ENCODE measurements around the gene GATA6.
"Not testable (repeated sequence)": the region's sequence is repeated elsewhere in the genome, so short reads cannot be mapped to it uniquely, and the experiment has no call there.

Gene GATA6

DNA sequence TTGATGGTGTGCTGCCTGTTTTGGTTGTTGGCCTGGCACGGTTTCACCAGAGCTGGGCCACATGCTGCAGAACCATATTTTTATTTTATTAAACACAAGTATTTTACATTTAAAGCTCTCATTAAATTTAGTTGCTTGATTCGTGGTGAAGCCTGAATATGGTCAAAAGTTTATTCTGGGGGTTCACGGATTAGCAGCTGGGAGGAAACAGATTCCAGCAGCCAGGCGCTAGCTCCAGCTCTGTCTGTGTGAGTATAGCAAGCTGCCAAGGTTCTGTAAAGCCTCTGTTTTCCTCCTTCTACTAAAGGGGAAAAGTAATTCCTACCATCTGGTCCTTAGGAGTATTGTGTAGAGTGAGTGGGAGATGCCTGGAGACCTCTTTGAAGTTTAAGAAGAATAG, 22.5 kb downstream of the GATA6 start:
- no peaks in the 10 kb centered on the region; the same call in 1 of the 2 replicates for H3K27me3 ChIP-seq (replicated peaks; ENCODE audit: control insufficient read depth, insufficient read depth, low read length)
- TF ChIP-seq, protein P1, sequence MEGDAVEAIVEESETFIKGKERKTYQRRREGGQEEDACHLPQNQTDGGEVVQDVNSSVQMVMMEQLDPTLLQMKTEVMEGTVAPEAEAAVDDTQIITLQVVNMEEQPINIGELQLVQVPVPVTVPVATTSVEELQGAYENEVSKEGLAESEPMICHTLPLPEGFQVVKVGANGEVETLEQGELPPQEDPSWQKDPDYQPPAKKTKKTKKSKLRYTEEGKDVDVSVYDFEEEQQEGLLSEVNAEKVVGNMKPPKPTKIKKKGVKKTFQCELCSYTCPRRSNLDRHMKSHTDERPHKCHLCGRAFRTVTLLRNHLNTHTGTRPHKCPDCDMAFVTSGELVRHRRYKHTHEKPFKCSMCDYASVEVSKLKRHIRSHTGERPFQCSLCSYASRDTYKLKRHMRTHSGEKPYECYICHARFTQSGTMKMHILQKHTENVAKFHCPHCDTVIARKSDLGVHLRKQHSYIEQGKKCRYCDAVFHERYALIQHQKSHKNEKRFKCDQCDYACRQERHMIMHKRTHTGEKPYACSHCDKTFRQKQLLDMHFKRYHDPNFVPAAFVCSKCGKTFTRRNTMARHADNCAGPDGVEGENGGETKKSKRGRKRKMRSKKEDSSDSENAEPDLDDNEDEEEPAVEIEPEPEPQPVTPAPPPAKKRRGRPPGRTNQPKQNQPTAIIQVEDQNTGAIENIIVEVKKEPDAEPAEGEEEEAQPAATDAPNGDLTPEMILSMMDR (IDR thresholded peaks at IDR 0.05; ENCODE audit: insufficient read depth, low read length, poor library complexity, severe bottlenecking) = no peak
- H3K36me3 ChIP-seq (ENCODE audit: control insufficient read depth, insufficient read depth, low read length) = no peaks in the 10 kb centered on the region
- no peak overlapping the region for H3K4me3 ChIP-seq (replicated peaks; ENCODE audit: low read depth, low read length)
- DNase-seq (ENCODE audit: extremely low read depth, insufficient read length) = no peak

DNA sequence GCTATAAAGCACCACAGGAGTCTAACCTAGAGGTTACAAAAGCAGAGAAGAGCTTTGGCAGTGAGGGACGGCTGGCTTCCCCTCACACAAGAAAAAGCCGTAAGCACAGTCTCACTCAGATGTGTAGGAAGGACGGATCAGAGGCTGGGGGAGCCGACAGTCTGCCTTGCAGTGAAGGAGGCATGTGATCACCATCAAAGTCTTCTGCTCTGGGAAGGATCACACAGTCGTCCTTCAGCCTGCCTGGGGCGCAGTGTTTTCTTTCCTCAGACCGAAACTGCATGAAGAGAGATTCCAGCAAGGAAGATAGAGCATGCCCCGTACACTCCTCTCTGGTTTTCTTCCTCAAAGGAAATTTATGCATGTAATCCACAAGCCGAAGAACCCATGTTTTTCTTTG, 24.1 kb downstream of the GATA6 start:
- Histone ChIP-seq H3K36me3 (ENCODE audit: control insufficient read depth, insufficient read depth, low read length) (no peaks in the 10 kb centered on the region), H3K27me3 (replicated peaks; ENCODE audit: control insufficient read depth, insufficient read depth, low read length) (no peaks in the 10 kb centered on the region; the same call in 1 of the 2 replicates), H3K4me3 (replicated peaks; ENCODE audit: low read depth, low read length) (no peak overlapping the region)
- TF ChIP-seq, protein P1 (IDR thresholded peaks at IDR 0.05; ENCODE audit: insufficient read depth, low read length, poor library complexity, severe bottlenecking) = no peak
- no peak for DNase-seq (ENCODE audit: extremely low read depth, insufficient read length)

DNA sequence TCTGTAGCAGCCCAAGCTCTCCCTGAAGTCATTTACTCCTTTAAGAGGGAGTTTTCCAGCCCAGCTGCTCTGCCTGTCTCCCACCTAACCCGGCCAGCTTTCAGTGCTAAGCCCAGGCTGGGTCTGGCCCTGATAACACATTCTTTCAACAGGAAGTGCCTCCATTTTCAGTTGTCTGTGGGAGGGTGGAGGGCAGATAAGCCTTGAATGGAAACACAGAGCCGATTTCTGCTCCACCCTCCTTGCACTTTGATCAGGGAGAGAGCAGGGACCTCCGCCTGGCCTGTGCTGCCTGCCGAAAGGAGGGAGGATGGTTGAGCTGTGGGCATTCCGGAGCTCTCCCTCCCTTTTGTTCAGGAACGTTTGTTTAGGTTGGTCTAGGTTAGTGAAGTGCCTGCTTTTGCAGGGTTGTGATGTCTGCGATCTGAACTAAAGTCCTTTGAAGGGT, 24.8 kb downstream of the GATA6 start:
- Histone ChIP-seq H3K27me3 (replicated peaks; ENCODE audit: control insufficient read depth, insufficient read depth, low read length) (no peaks in the 10 kb centered on the region; the same call in 1 of the 2 replicates), H3K36me3 (ENCODE audit: control insufficient read depth, insufficient read depth, low read length) (no peaks in the 10 kb centered on the region), H3K4me3 (replicated peaks; ENCODE audit: low read depth, low read length) (no peak overlapping the region)
- TF ChIP-seq, protein P1 (IDR thresholded peaks at IDR 0.05; ENCODE audit: insufficient read depth, low read length, poor library complexity, severe bottlenecking) = no peak
- no peak for DNase-seq (ENCODE audit: extremely low read depth, insufficient read length)

DNA sequence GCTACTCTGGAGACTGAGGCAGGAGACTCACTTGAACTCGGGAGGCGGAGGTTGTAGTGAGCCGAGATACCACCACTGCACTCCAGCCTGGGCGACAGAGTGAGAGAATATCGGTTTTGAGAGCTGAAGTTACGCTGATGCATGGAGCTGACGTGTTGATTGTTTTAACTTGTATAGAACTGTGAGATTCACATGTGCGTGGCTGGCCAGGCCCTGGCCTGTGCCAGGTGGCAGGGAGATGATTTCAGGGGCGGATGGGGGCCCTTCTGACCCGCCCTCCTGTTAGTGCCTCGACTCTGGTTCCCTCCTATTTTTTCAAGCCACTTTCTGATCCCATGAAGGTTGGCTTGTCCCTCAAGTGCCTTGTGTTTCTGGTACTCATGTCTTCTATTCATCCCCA, 25.7 kb downstream of the GATA6 start:
- H3K36me3 ChIP-seq (ENCODE audit: control insufficient read depth, insufficient read depth, low read length) = no peaks in the 10 kb centered on the region
- no peak overlapping the region for H3K4me3 ChIP-seq (replicated peaks; ENCODE audit: low read depth, low read length)
- H3K27me3 ChIP-seq (replicated peaks; ENCODE audit: control insufficient read depth, insufficient read depth, low read length) = no peaks in the 10 kb centered on the region; the same call in 1 of the 2 replicates
- DNase-seq (ENCODE audit: extremely low read depth, insufficient read length) = no peak
- TF ChIP-seq, protein P1 (IDR thresholded peaks at IDR 0.05; ENCODE audit: insufficient read depth, low read length, poor library complexity, severe bottlenecking) = no peak

DNA sequence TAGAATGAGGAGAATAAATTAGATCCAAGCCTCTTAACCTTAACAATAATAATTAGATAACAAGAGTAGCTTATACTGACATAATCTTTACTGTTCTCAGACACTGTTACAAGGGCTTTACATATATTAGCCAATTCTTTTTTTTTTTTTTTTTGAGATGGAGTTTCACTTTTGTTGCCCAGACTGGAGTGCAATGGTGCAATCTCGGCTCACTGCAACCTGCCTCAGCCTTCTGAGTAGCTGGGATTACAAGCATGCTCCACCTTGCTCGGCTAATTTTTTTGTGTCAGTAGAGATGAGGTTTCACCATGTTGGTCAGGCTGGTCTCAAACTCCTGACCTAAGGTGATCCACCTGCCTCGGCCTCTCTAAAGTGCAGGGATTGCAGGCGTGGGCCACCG, 27.6 kb downstream of the GATA6 start:
- H3K36me3 ChIP-seq (ENCODE audit: control insufficient read depth, insufficient read depth, low read length); H3K27me3 ChIP-seq (replicated peaks; ENCODE audit: control insufficient read depth, insufficient read depth, low read length); H3K4me3 ChIP-seq (replicated peaks; ENCODE audit: low read depth, low read length); DNase-seq (ENCODE audit: extremely low read depth, insufficient read length): not testable (repeated sequence)

DNA sequence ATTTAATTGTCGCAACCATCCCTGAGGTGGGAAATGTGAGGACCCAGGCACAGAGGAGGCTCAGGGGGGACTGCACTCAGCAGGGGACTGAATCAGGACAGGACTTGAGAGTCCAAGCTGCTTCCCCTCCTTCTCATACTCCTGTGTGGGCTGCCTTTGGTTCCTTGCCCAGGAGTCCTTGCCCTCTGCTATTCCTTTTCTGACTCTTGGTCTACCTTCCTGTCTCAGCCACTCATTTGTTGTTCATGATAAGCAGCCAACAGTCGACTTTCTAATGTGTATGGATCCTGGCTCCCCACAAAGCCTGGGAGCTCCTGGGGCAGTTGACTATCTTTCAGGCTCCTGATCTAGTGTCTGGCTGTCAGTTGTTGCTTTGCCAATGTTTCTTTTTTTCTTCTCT, 28.3 kb downstream of the GATA6 start:
- TF ChIP-seq, protein P1 (IDR thresholded peaks at IDR 0.05; ENCODE audit: insufficient read depth, low read length, poor library complexity, severe bottlenecking) = no peak

More for the DNA sequence above, 28.3 kb downstream of the GATA6 start:
- Histone ChIP-seq H3K36me3 (ENCODE audit: control insufficient read depth, insufficient read depth, low read length) (no peaks in the 10 kb centered on the region), H3K4me3 (replicated peaks; ENCODE audit: low read depth, low read length) (no peak overlapping the region), H3K27me3 (replicated peaks; ENCODE audit: control insufficient read depth, insufficient read depth, low read length) (no peaks in the 10 kb centered on the region; the same call in 1 of the 2 replicates)
- DNase-seq (ENCODE audit: extremely low read depth, insufficient read length) = no peak

Measured in GM06990 (cell line).